GM12875 (cell line): Measurements from ENCODE around the gene TMPRSS15.

Experiments
- H3K4me3 ChIP-seq: one replicate; pipeline ENCODE4 v1.5.1; 2011; ENCODE audit warnings: low read depth, low read length, control low read depth
- CTCF ChIP-seq: IDR thresholded peaks from 2 replicates; pipeline ENCODE4 v1.5.1; 2011; ENCODE audit warnings: low read depth, mild to moderate bottlenecking, control low read depth, inconsistent platforms, low read length, moderate library complexity, borderline replicate concordance; ENCODE audit not compliant: insufficient read depth

TMPRSS15 gene

GRCh38 chr21:18294100-18294499 lies 109.5 kb downstream of the TMPRSS15 start:
- no peak for TF ChIP-seq CTCF
- H3K4me3 ChIP-seq, result no peak overlapping the region

- H3K4me3 ChIP-seq, result no peak overlapping the region
- TF ChIP-seq CTCF, result no peak
Measured at GRCh38 chr21:18289876-18290275, 113.7 kb downstream of the TMPRSS15 start.

DNA sequence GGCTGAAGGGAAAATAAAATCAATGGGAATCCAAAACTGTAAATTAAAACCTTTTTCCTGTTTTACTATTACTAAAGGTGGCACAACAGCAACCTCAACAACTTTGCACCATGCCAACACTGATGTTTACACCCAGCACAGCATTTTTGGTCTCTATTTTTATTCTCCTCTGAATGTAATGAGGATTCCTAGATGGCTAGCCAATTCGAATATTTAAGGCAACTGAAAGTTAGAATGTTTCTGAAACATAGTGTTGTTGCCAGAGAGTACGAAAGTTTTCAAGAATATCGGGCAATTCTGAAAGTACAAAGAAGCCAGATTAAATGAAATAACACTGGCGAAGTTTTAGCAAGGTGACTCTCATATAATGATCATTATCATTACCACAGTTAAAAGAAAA lies 118.2 kb downstream of the TMPRSS15 start:
- H3K4me3 ChIP-seq, result no peak overlapping the region
- TF ChIP-seq CTCF, result no peak

DNA sequence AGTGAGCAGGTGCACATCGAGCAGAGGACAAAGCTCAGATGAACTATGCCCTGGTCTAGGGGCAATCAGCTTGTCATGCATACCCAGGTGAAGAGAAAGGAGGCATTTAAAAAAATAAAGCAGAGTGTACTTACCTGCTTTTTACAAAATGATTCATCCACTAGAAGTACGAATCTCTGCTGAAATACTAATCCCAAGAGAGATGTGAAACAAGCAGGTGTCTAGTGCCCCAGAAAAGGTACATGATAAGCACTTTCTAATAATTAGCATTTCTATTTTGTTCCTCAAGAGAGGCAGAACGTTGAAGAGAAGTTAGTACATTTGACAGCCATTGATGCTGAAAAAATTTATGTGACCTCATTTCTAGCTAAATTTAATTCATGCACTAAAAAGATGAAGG lies 127.8 kb downstream of the TMPRSS15 start:
- no peak for TF ChIP-seq CTCF
- H3K4me3 ChIP-seq, result no peak overlapping the region

- H3K4me3 ChIP-seq, result no peak overlapping the region
- no peak for TF ChIP-seq CTCF
Measured at GRCh38 chr21:18274370-18274769, 129.2 kb downstream of the TMPRSS15 start.

GRCh38 chr21:18273400-18273799 lies 130.2 kb downstream of the TMPRSS15 start:
- no peak overlapping the region for H3K4me3 ChIP-seq
- no peak for TF ChIP-seq CTCF

DNA sequence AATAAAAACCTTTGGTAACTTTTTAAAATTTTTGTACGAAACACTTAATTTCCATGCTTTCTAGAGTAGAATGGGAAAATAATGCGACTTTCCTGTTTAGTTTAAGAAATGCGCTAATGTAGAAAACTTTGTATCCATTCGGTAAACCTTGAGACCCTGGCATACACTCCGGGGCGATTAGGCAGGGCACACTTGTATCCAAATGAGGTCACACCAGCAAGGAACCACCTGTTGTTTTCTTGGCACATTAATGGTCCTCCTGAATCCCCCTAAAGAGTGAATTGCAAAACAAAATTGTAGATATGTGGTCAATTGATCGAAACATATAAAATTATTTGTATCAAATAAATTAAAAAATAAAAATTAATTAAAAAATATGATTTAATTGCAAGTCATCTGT lies 133.7 kb downstream of the TMPRSS15 start:
- H3K4me3 ChIP-seq, result no peak overlapping the region

More for the DNA sequence above, 133.7 kb downstream of the TMPRSS15 start:
- no peak for TF ChIP-seq CTCF
